HPDE6-E6E7 (cell line): Measurements from ENCODE around the gene LANCL2.
"Not testable (repeated sequence)": the region's sequence is repeated elsewhere in the genome, so short reads cannot be mapped to it uniquely, and the experiment has no call there.

ENCODE experiments used
- DNase-seq: peaks from one replicate; pipeline ENCODE4 v3.0.0; 2011; ENCODE audit warnings: missing footprints; ENCODE audit errors: extremely low spot score

Gene LANCL2

DNA sequence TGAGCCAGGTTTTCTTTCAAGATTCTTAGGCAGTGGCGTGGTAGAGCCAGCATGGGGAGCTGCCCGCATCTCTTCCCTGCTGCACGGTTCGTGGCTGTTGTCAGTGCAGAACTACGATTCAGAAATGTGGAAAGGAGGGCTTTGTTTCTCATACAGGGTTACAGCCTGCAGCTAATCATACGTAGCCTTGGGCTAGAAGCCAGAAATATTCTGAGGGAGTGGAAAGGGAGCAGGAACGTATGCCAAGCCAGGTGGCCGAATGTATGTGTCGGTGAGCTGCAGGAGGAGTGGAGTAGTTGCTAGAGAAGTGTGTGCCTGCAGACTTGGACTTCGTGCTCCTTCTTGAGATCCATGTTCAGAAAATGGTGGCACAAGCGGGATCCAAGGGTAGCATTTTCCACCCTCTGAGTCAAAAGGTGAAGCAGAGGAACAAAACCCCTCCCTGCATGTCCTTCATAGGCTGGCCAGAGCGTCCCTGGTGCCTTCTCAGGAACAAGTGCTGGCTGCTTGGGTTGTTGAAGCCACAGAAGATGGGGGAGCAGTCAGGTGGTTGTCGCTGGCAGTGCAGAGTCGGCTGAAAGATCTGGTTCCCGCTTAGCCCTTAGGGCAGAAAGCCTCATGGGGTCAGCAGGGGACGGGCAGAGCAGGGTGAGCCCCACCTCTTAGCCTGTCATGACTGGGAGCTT, 40.9 kb downstream of the LANCL2 start:
- DNase-seq, result no peak

DNA sequence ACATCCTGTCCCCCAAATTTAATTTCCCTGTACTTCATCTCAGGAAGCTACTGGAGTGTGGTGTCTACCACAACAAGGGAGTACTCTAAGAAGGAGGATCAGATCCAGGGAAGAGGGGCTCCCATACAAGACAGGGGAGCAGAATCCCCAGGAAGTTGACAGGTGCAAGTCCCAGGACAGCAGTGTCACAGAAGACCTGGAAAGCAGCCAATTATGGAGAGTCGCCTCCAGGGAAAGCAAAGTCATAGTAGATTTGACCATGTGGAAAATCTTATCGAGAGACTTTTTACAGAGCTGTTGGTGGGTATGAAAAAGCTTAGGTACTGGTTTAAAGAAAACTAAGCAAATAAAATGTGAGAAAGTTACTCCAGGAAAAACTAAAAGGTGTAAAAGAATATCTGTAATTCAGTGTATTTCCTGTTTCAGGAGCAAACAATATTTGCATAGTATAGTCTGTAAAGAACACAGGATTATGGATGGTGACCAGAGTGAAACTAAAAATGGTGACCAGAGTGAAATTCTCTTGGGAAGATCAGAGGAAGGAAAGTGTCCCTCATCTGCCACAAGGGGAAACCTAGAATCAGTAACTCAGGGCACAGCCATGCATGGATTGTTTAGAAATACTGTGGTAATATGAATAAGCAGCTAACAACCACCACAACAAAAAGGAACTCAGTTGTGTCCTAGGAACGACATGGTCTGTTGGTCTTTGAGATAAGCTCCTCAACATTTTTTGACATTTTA, 44.5 kb downstream of the LANCL2 start:
- DNase-seq, result no peak

DNA sequence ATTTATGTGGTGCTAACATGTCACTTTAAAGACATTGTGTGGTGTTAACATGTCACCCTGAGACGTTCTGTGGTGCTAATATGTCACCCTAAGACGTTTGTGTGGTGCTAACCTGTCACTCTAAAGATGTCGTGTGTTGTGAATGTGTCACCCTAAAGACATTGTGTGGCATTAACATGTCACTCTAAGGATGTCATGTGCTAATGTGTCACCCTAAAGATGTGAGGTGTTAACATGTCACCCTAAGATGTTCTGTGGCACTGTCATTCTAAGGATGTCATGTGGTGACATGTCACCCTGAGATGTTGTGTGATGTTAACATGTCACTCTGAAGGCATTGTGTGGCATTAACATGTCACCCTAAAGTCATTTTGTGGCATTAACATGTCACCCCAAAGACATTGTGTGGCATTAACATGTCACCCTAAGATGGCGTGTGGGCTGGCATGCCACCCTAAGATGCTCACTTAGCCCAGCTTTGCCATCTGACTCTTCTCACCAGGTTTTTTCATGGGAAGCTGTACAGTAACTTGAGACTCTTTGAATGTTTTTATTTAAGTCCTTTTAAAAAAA, 45.6 kb downstream of the LANCL2 start:
- DNase-seq, result no peak

DNA sequence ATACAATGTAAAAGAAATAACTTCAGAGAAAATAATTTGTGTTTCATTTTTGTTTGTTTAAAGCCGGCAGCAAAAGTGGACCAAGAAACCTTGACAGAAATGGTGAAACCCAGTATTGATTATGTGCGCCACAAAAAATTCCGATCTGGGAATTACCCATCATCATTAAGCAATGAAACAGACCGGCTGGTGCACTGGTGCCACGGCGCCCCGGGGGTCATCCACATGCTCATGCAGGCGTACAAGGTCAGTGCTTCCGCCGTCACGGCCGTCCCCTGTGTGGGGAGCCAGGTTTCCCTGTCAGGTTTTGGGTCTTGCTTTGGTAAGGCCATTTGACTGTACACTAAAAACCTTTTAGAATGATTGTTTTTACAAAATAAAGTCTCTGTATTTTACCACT, 46.7 kb downstream of the LANCL2 start:
- DNase-seq, result no peak

DNA sequence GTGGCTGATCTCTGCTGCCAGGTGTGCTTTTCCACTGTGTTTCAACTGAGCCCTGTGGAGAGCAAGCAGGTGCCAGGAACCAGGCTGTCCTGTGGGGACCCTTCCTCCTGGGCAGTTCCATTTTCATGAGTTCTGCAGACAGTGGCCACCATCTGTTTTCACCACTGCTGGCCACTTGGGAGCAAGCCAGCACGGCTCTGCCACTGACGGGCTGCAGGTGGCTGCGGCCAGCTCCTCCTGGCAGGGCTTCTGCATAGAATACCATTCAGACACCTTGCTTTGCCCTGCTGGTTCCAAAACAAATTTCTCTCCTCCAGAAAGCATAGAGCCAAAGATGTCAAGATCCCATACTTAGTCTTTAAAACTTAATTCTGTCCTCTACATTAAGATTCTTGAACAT, 48.3 kb downstream of the LANCL2 start:
- DNase-seq, result no peak

DNA sequence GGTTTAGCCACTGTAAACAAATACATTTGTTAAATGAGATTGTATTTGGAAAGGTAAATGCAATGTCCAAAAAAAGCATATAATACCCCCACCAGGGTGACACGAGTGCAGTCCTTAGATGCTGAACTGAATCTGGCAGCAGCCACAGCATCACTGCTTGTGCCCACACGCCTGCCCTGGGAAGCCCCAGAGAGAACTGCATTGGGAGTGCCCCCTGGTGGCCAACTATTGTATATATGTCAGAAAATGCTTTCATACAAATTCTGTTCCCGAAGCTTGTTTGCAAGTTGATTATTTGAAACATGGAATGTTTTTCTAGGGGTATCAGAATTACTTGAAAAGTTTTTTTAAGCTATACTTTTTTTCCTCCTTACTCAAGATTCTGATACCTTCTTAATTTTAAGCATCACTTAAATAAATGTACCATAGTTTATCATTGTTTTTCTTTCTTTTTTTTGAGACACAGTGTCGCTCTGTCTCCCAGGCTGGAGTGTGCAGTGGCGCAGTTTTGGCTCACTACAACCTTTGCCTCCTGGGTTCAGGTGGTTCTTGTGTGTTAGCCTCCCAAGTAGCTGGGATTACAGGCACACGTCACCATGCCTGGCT, 50.1 kb downstream of the LANCL2 start:
- peak; percentile 79 for DNase-seq

DNA sequence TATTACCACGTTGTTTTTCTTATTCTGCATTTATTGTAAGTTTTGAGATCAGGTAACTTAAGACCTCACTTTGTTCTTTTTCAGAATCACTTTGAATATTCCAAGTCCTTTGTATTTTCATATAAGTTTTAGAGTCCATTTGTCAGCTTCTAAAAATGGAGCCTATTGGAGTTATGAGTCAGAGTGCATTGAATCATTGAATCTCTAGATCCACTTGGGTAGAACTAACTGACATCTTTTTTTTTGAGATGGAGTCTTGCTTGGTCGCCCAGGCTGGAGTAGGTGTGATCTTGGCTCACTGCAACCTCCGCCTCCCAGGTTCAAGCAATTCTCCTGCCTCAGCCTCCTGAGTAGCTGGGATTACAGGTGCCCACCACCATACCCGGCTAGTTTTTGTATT, 52.3 kb downstream of the LANCL2 start:
- not testable (repeated sequence) for DNase-seq

DNA sequence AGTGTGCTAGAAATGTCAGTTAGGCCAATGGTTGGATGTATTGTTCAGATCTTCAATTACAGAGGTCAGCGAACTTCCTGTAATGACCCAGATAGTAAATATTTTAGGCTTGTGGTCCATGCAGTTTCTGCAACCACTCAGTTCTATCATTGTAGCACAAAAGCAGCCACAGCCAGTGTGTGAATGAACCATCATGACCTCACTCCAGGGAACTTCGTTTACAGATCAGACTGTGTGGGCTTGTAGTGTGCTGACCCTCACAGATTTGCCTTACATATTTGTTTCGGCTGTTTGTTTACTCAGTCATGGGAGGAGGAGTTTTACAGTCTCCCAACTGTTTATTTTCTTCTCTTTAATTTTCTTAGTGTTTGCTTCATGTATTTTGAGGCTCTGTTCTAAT, 55.4 kb downstream of the LANCL2 start:
- no peak for DNase-seq

DNA sequence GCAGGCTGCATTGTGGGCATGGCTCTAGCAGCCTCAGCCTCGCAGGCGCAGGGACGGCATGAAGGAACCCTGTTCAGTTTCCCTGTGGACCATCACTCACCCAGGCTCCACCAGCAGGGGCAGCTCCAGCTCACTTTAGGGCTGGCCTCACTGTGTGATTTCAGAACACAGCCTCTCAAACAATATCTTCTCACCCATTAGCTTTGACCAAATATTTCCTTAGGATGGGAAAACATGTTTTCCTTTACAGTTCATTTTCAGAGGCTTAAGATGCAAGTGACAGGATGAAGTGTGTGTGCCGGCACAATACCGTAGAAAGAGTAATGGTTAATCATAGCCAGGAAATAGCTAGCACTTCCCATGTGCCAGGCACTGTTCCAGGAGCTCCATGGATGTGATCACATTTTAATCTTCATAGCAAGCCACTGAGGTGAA, 58.2 kb downstream of the LANCL2 start:
- no peak for DNase-seq

DNA sequence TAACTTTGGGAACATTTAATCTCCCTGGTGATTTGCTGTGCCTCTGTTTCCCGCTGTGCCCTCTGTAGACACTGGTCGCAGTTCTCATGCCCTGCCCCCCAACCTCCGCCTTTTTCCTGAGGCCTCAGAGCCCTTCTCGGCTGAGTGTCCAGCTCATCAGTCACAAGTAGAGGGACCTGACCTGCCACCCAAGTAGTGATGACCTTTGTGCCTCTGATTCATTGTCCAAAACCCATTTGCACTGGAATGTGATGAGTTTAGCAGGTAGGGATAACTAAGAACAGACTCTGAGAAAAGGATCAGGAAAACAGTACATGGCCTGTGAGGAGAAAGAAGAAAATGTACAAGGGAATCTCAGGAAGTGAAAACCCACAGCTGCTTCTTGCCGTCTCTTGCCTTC, 58.8 kb downstream of the LANCL2 start:
- no peak for DNase-seq

DNA sequence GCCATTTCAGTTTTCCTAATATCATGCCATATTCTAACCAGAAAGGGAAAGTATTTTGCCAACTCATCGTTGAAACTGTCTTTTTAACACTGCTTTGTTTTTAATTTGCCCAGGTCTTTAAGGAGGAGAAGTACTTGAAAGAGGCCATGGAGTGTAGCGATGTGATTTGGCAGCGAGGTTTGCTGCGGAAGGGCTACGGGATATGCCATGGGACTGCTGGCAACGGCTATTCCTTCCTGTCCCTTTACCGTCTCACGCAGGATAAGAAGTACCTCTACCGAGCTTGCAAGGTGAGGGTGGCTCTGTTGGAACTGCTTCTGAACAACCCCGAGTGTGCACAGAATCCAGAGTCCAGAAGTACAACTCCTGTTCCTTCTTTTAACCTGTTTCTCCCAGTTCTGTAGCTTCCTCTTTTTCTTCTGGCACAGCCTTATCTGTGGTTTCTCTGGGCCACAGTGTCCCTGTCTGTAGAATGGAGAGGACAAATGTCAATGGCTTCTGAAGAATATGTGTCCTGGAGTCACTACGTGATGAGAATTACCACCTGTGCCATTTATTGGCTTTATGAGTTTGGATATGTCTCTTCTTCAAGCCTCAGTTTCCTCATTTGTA, 60.1 kb downstream of the LANCL2 start:
- no peak for DNase-seq

DNA sequence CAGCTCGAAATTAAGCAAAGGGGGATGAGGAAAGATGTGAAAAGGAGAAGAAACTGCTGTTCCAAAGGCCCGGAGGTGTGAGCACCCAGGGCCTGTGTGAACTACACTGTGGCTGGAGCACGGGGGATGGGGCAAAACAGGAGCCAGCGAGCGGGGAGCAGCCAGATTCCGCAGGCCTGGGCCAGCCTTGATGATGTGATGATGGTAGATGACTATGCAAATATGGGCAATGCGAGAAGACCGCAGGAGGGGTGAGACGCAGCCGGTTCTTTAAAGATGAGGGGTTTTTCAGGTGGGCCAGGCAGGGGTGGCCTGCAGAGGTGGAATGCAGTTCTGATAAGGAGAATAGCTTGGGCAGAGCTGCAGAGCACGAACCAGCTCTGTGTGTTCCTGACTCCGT, 61.5 kb downstream of the LANCL2 start:
- DNase-seq, result no peak

DNA sequence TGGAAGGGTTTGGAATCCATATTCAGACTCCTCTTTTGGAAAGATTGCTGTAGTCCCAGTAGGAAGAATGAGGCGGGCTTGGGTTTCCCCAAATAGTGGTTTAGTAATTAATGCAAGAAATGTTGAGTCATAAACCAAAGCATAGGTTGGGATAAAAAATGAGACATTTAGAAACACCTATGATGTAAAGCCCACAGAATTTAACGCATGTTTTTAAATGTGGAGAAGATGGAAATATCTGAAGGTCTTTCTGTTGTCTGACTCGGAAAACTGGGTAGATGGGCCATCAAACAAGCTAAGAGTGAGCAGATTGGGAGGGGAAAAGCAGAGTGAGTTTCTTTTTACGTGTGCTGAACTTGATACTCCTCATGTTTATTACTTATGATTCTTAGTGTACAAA, 62.2 kb downstream of the LANCL2 start:
- no peak for DNase-seq

DNA sequence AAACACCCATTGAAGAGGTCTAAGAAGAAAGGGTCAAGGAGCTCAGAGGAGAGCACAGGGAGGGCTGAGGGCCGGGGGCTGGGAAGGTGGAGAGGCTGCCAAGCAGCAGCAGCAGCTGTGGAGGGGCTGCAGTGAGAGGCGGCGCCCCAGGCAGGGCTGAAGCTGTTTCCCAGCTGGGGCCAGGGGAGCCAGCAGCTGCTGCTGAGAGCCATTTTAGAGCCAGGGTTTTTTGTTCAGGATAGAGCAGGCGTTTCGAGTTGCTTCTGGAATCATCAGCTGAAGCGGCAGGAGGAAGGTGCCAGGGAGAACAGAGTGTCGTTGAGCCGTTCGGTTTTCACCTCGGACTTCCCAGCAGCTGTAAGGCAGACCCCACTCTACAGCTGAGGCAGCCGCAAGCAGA, 62.7 kb downstream of the LANCL2 start:
- no peak for DNase-seq

DNA sequence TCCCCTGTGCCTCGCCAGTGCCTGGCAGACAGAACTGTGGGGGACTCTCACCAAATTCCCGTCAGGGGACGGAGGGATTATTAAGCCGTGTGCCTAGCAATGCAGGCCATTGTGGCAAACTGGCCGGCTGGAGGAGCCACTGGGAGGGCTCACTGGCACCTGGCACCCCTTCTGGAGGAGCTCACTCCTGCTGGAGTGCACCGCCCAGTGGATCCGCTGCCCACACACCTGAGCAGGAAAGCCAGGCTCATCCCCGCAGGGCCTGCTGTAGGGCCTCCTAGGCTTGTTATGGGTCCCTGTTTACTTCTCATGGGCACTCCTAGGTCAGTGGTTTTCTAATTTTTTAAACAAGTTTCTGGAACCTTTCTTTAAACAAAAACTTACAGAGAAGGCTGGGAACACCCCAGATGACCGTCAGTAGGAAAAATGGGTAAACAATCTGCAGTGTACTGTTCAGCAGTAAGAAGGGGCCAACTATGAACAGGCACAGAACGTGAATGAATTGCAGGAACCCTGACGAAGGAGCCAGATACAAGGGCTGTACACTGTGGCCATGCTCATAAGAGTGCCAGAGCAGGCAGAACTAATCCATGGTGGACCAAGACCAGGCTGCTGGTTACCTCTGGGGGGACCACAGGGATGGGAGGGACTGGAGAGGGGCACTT, 64.8 kb downstream of the LANCL2 start:
- DNase-seq, result no peak

DNA sequence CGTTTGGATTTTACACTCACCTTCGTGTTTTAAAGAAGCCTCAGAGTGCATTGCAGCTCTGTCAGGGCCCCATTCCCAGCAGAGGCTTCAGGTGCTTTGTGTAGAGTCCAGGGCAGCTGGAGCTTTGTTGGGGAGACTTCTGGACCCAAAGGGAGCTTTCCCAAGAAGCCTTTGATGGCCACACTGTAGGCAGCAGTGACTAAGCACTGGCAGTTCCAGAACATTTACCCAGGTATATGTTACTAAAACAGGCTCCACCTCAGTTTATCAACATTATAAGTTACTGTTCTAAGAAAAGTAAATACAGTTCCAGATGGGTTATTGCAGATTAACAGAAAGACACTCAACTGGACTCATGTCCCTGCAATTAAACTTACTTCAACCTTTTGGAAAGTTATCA, 66.8 kb downstream of the LANCL2 start:
- no peak for DNase-seq

DNA sequence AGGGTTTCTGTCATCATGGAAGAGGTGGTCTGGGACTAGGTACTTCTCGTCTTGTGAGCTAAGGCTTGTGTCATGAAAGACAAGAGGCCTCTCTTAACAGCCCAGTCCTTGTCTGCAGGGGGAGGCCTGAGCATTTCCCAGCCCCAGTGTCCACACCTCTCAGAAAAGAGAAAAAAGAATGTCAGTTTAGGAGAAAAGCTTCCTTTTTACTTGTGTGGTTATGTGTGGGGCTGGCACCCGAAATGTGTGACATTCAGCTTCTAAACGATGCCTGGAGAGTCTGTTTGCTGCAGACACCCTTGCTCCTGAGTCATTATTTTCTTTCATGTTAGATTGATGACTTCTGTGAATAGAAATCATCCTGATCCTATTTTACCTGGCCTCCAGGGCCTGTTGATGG, 67.4 kb downstream of the LANCL2 start:
- no peak for DNase-seq

DNA sequence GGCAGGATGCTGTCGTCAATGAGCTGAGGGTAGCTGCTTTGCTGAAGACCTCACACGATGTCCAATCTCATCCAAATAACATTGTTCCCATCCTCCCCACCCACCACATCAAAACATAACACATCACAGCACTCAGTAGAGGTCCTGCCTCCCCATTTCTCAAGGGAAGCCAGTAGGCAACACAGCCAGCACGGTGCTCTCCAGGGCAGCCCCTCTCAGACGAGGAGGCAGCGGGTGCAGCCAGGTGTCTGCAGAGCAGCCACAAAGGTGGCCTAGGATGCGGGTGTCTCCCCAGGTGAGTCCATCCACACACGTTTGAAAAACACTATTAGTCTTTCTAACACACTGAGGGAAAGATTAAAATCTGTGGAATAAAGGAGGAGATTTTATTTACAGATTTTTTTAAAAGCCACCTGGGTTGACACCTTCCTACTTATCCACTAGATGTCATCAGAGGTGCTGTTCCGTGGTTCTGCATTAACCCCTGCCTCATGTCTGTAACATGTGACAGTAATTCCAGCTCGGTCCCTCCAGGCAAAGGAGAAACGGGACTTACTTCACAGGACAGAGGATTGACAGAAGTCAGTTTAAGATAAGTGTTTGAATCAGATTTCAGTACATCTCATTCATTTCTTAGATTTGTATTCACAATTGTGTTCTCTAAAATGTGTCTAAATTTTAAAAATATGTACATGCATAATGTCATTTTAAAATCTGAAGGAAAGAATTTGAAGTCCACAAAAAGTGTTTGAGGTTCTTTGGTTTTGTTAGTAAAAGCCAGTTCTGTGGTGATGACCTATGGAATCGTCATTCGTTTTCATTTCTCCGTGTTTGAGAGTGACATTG, 68.0 kb downstream of the LANCL2 start:
- DNase-seq, result peak; percentile 71

DNA sequence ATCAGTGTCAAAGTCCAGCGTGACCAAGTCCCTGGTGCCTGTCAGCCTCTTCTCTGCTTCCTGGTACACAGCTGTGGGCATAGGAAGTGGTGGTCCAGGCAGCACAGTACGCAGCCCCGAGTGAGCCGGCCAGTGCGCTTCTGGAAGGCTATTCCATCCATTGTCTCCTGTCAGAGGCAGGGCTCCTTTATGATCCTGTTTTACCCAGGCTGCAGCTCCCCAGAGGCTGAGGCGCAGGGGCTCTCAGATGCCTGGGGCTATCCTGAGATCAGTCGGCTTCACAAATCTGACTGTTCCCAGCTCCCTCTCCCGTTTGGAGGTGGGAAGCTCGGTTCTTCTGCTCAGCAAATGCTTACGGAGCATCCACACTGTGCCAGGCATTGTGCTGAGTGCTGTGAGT, 70.3 kb downstream of the LANCL2 start:
- no peak for DNase-seq

DNA sequence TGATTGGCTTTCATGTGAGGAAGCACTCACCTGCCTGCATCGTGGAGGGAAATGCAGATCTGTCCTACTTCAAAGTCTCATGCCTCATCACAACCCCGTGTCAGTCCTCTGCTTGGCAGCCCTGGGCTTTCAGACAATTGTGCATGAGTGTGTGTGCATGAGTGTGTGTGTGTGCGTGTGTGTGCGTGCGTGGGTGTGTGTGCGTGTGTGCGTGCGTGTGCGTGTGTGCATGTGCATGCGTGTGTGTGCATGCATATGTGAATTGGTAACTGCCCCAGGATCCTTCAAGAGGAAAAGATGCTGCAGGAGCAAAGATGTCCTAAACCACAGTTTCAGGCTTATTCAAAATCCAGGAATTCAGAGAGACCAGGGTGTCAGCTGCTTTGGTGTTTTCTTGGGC, 71.3 kb downstream of the LANCL2 start:
- no peak for DNase-seq

DNA sequence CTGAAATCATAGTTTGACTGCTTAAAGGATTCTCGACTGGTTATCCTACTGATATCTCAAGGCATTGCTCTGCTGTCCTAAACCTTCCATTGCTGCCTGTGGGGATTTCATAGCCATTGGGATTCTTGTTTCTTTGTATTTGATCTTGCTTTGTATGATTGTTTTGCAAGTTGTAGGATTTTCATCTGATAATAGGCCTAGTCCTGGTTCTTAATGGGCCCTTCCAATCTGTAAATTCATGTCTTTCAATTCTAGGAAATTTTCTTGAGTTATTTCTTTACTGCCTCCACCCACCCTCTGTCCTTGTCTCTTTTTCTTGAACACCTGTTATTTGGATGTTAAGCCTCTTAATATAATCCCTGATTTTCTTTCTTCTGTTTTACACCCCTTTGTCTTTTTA, 72.2 kb downstream of the LANCL2 start:
- no peak for DNase-seq
